Esophagus muscularis mucosa (tissue), 4 donors: Measurements from ENCODE around the gene FSIP2. TPM values are rescaled to one million over a fixed set of nuclear protein-coding genes. Genes with fewer than 3 reads are reported as not detected.

Source experiments
- DNase-seq: peaks from one replicate; pipeline ENCODE4 v3.0.0-alpha.2; 2017; ENCODE audit errors: extremely low spot score
- H3K27ac ChIP-seq, 4 donors: fragments of 200-600 bp; sonication (generic); replicated peaks in 1 of 4; 1 replicate in 3 of 4; 2 replicates in 1 of 4; pipeline ENCODE4 v1.5.1; 2016 to 2019; ENCODE audit warnings: mild to moderate bottlenecking in 1 of 4
- H3K27me3 ChIP-seq, 4 donors: fragments of 200-600 bp; sonication (generic); one replicate each; pipeline versions ENCODE4 v1.5.1 to v1.6.0; 2016 to 2019
- H3K36me3 ChIP-seq, 4 donors: fragments of 200-600 bp; sonication (generic); one replicate each; pipeline ENCODE4 v1.5.1; 2016 to 2019
- H3K4me1 ChIP-seq, 4 donors: fragments of 200-600 bp; sonication (generic); one replicate each; pipeline ENCODE4 v1.5.1; 2016 to 2019
- H3K4me3 ChIP-seq, 4 donors: fragments of 200-600 bp; sonication (generic); 1 replicate in 2 of 4; 2 replicates in 2 of 4; pipeline ENCODE4 v1.5.1; 2016 to 2019; ENCODE audit warnings: mild to moderate bottlenecking in 4 of 4, moderate library complexity in 1 of 4
- H3K9me3 ChIP-seq, 4 donors: fragments of 200-600 bp; sonication (generic); 1 replicate in 3 of 4; 2 replicates in 1 of 4; pipeline ENCODE4 v1.5.1; 2016 to 2019
- EP300 ChIP-seq: sonication (generic); formaldehyde crosslinking; IDR thresholded peaks from one replicate; pipeline ENCODE4 v1.6.1; 2017; ENCODE audit warnings: antibody characterized with exemption
- POLR2A ChIP-seq: fragments of 450-650 bp; IDR thresholded peaks from one replicate; pipeline ENCODE4 v1.6.1; 2017; ENCODE audit warnings: antibody characterized with exemption, moderate library complexity, mild to moderate bottlenecking, low read depth
- POLR2AphosphoS5 ChIP-seq, 2 donors: sonication (generic); formaldehyde crosslinking; IDR thresholded peaks; one replicate each; pipeline ENCODE4 v1.6.1; 2017; ENCODE audit warnings: antibody characterized with exemption in 2 of 2
- WGBS: methylation state at CpG from one replicate; pipeline ENCODE4 v1.1.5; 2018; 5-methylcytosine and 5-hydroxymethylcytosine counted together
- intact Hi-C: fragments of 100-400 bp; cut with DNase I; formaldehyde crosslinking; loops from one replicate; pipeline ENCODE4 v1.15.1; 2023
- total RNA-seq, 4 donors: library from RNA; depleted of rRNA; stranded (reverse); fragments of >200 nt; gene quantifications; one replicate each; pipeline versions ENCODE4 v1.1.0 to v1.2.1, GENCODE V29; 2016
- TF ChIP-seq, protein P1 (sequence below), 3 experiments: fragments of 200-600 bp in 2 of 3; fragments of 450-650 bp in 1 of 3; sonication (generic) in 2 of 3; IDR thresholded peaks; one replicate each; pipeline ENCODE4 v1.5.1; 2017 to 2019; ENCODE audit warnings: antibody characterized with exemption in 3 of 3, mild to moderate bottlenecking in 2 of 3, moderate library complexity in 1 of 3

FSIP2 gene
- total RNA-seq, 4 donors from 2014 or later, result 0.11 to 0.83 (median 0.64) TPM

- TF ChIP-seq, protein P1, sequence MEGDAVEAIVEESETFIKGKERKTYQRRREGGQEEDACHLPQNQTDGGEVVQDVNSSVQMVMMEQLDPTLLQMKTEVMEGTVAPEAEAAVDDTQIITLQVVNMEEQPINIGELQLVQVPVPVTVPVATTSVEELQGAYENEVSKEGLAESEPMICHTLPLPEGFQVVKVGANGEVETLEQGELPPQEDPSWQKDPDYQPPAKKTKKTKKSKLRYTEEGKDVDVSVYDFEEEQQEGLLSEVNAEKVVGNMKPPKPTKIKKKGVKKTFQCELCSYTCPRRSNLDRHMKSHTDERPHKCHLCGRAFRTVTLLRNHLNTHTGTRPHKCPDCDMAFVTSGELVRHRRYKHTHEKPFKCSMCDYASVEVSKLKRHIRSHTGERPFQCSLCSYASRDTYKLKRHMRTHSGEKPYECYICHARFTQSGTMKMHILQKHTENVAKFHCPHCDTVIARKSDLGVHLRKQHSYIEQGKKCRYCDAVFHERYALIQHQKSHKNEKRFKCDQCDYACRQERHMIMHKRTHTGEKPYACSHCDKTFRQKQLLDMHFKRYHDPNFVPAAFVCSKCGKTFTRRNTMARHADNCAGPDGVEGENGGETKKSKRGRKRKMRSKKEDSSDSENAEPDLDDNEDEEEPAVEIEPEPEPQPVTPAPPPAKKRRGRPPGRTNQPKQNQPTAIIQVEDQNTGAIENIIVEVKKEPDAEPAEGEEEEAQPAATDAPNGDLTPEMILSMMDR (IDR thresholded peaks at IDR 0.05), result no peak
- TF ChIP-seq POLR2AphosphoS5 (IDR thresholded peaks at IDR 0.05) (no peak), POLR2A (no peak), EP300 (no peak)
- H3K4me3 ChIP-seq, result no peak overlapping the region
- no peak for DNase-seq
- H3K9me3 ChIP-seq, result peaks cover 0 to 73% (median 46%) of the 10 kb centered on the region in 4 donors
- H3K4me1 ChIP-seq, result no peaks in the 10 kb centered on the region
- intact Hi-C loops, result no loop called here
- H3K36me3 ChIP-seq, result no peaks in the 10 kb centered on the region
- H3K27me3 ChIP-seq, result no peaks in the 10 kb centered on the region
- H3K27ac ChIP-seq, result no peak overlapping the region
Measured at GRCh38 chr2:185771396-185771795, 32.8 kb downstream of the FSIP2 start.

GRCh38 chr2:185780890-185781289 is 42.3 kb downstream of the FSIP2 start:
- H3K4me1 ChIP-seq, result no peaks in the 10 kb centered on the region
- intact Hi-C loops, result no loop called here
- no peak for TF ChIP-seq POLR2AphosphoS5 (IDR thresholded peaks at IDR 0.05)
- TF ChIP-seq EP300, result no peak
- TF ChIP-seq, protein P1 (IDR thresholded peaks at IDR 0.05), result no peak
- TF ChIP-seq POLR2A, result no peak
- no peak overlapping the region for H3K27ac ChIP-seq
- H3K36me3 ChIP-seq, result no peaks in the 10 kb centered on the region
- DNase-seq, result no peak
- peaks cover 0 to 2% (median 0%) of the 10 kb centered on the region in 4 donors for H3K9me3 ChIP-seq
- no peak overlapping the region for H3K4me3 ChIP-seq
- WGBS, result 48% methylated on average over 2 of the region's 2 CpGs
- no peaks in the 10 kb centered on the region for H3K27me3 ChIP-seq

GRCh38 chr2:185782223-185782769 is 43.7 kb downstream of the FSIP2 start:
- intact Hi-C loops, result no loop called here
- no peaks in the 10 kb centered on the region for H3K9me3 ChIP-seq
- no peak overlapping the region for H3K27ac ChIP-seq
- H3K27me3 ChIP-seq, result no peaks in the 10 kb centered on the region
- no peak overlapping the region for H3K4me3 ChIP-seq
- TF ChIP-seq POLR2A (no peak), EP300 (no peak)
- TF ChIP-seq, protein P1 (IDR thresholded peaks at IDR 0.05), result no peak
- 85% methylated on average over 4 of the region's 4 CpGs for WGBS
- no peak for DNase-seq
- H3K4me1 ChIP-seq, result no peaks in the 10 kb centered on the region
- no peaks in the 10 kb centered on the region for H3K36me3 ChIP-seq

GRCh38 chr2:185785156-185785555 is 46.6 kb downstream of the FSIP2 start:
- no peak overlapping the region for H3K27ac ChIP-seq
- no peaks in the 10 kb centered on the region for H3K36me3 ChIP-seq
- H3K27me3 ChIP-seq, result no peaks in the 10 kb centered on the region
- H3K4me3 ChIP-seq, result no peak overlapping the region
- intact Hi-C loops, result no loop called here
- H3K9me3 ChIP-seq, result no peaks in the 10 kb centered on the region
- H3K4me1 ChIP-seq, result no peaks in the 10 kb centered on the region
- TF ChIP-seq POLR2AphosphoS5 (IDR thresholded peaks at IDR 0.05) (no peak), EP300 (no peak), POLR2A (no peak)
- TF ChIP-seq, protein P1 (IDR thresholded peaks at IDR 0.05), result no peak
- no peak for DNase-seq

- Histone ChIP-seq H3K36me3 (no peaks in the 10 kb centered on the region), H3K27ac (no peak overlapping the region), H3K4me3 (no peak overlapping the region), H3K4me1 (no peaks in the 10 kb centered on the region), H3K9me3 (no peaks in the 10 kb centered on the region), H3K27me3 (no peaks in the 10 kb centered on the region)
- DNase-seq, result no peak
- TF ChIP-seq, protein P1 (IDR thresholded peaks at IDR 0.05), result no peak
- TF ChIP-seq EP300 (no peak), POLR2AphosphoS5 (IDR thresholded peaks at IDR 0.05) (no peak), POLR2A (no peak)
- intact Hi-C loops, result no loop called here
- 88% methylated on average over 2 of the region's 2 CpGs for WGBS
Measured at GRCh38 chr2:185785851-185786473, 47.4 kb downstream of the FSIP2 start.
